SHP77 (cell line): Measurements from ENCODE around the gene KAZN.

Source experiments
- DNase-seq, 2 experiments: peaks; one replicate each; lab custom pipeline; 2025; lab: John Stamatoyannopoulos, UW

The KAZN gene

DNA sequence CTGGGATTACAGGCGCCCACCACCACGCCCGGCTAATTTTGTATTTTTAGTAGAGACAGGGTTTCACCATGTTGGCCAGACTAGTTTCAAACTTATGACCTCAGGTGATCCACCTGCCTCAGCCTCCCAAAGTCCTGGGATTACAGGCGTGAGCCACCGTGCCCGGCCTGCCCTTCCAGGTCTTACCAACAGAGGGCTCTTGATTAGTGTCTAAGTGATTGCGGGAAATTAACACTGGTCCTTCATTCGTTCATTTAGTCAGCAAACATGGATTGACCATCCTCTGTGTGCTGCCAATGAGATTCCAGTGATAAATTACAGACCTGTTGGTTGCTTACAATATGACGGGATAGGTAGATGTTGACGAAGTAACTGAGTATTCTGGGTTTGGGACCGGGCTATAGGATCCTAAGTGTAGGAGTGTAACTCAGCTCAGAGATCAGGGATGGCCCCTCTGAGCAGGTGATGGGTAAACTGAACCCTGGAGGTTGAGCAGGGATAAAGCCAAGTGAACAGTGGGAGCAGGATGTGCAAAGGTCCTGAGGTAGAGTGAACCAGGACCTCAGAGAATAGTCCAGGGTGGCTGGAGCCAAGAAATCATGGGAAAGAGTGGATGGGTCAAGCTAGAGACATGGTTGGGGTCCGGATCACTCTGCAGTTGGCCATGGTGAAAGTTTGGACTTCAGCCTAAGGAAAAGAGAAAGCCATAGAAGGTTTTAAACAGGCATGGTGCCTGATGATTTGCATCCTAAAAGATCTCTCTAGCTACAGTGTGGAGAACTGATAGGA is 171.2 kb downstream of the KAZN start:
- no peak for DNase-seq

- DNase-seq: no peak
Observed at GRCh38 chr1:14773396-14774025, 175.0 kb downstream of the KAZN start.

DNA sequence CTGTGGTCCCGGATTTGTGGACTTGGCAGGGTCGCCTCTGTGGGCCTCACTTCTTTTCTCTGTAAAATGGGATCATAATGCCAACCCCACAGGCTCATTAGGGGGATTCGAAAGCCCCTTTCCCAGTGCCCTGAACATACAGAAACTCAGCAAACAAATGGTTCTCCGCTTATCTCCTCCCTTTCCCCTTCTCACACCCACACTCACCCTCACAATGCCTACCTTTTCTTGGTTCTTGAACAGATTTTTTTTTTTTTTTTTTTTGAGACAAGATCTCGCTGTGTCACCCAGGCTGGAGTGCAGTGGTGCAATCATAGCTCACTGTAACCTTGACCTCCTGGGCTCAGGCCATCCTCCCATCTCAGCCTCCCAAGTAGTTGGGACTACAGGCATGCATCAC is 175.7 kb downstream of the KAZN start:
- DNase-seq: no peak

DNA sequence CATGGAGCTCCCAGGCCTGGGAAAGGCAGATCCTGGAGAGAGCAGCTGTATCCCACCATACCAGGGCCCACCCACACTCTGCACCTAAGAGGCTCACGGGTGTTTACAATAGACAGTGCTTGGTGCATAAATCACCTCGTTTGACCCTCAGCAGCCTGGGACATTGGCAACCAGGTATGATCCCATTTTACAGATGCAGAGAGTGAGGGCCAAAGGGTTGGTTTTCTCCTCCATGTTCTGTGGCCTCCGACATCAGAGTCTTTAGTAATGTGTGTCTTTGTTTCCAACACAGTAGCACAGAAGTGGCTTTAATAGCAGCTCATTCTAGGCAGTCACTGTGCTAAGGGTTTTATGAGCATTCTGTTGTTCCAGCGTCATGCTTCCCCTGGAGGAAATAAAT is 176.5 kb downstream of the KAZN start:
- DNase-seq: no peak

GRCh38 chr1:14775434-14775833 is 176.9 kb downstream of the KAZN start:
- no peak for DNase-seq

DNA sequence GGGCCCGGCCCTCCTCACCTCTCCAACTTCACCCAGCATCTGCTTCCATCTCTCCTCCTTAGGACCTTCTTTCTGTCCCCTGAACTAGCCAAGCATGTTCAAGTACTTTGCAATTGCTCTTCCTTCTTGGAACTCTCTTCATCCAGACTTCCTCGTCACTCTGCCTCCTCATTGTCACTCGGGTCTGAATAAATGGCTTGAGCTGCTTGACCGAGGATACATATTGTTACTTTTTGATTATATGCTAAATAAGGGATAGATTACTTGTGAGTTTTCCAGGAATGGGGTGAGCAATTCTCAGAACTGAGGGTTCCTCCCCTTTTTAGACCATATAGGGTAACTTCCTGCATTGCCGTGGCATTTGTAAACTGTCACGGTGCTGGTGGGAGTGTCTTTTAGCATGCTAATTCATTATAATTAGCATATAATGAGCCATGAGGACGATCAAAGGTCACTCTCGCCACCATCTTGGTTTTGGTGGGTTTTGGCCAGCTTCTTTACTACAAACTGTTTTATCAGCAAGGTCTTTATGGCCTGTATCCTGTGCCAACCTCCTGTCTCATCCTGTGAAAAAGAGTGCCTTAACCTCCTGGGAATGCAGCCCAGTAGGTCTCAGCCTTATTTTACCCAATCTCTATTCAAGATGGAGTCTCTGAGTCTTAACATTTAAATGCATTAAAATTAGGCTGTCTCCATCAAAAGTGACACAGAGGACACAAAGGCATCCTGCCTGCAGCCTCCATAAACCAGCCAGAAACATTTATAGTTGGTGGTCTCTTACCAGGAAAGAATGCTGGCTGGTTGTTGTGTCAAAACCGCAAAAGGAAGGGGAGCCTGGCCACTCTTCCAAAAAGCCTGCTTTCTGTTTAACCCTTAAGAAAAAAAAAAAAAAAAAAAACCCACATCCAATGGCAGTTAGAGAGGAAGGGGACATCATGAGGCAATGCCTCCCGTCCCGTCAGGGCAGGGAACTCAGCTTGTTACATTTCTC is 179.3 kb downstream of the KAZN start:
- no peak for DNase-seq

- DNase-seq: no peak
Observed at GRCh38 chr1:14778541-14778897, 180.0 kb downstream of the KAZN start.

DNA sequence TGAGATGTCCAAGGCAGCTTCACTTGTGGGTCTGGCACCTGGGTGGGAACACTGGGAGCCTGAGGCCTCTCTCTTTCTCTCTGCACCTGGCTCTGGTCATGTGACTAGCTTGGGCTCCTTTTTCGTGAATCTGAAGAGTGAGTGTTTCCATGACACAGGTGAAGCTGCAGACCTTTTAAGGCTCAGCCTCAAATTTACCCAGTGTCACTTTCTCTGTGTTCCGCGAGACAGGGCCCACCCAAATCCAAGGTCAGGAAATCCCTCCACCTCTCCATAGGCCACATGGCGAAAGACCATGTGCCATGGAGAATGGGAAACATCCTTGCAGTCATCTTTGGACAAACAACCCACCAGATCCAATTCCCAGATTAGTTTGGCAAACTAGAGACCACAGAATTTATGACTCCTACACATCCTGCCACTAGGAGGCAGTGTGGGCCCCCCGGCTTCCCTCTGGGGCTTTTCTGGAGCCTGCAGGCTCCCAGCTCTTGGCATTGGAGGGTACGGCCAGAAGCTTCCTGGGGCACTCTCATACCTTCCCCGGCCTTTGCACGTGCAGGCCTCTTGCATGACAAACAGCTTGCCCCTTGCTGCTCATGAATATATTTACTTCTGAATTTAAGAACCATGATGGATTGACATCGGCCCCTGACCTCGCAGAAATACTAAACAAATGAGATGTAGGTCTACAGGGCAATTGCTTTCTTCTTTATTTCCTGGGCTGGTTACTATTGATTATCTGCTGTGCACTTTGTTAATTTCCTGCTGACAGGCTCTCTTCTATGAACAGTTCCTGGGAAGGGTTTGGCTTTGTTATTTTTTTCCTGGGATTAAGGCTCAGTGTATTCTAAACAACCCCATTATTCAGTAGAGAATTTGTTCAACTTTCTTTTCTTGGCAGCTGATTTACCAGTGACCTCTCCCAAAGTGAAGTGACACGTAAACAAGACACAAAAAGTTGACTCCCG is 180.7 kb downstream of the KAZN start:
- DNase-seq: no peak

- DNase-seq: no peak
Observed at GRCh38 chr1:14780271-14780670, 181.8 kb downstream of the KAZN start.

- no peak for DNase-seq
Observed at GRCh38 chr1:14781811-14782210, 183.3 kb downstream of the KAZN start.

GRCh38 chr1:14782741-14783591 is 184.5 kb downstream of the KAZN start:
- DNase-seq: no peak

- DNase-seq: no peak
Observed at GRCh38 chr1:14783592-14783886, 185.1 kb downstream of the KAZN start.

GRCh38 chr1:14784790-14785773 is 186.6 kb downstream of the KAZN start:
- no peak for DNase-seq

DNA sequence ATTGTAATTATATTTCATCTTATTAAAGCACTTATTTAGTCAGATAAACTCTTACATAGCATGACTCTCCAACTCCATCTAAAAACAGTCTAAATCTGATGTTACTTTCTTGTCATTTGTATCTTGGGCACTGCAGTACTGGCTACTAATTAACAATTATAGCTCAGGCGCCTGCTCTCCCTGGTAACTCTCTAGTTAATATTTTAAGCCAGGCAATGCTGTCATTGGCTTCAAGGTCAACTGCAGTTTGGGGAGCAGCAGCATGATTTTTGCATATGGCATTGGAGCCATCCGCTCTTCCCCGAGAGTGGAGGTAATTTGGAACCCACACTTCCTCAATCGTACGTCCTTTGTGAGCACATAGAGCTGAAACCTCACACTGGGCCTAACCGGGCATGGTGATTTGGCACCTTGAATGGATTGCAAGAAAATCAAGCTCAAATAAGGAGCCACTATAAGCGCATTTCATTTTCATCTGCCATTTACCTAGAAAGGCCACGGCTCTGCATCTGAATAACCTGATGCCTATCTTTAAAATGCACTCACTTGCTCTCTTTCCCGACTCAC is 187.7 kb downstream of the KAZN start:
- DNase-seq: no peak

DNA sequence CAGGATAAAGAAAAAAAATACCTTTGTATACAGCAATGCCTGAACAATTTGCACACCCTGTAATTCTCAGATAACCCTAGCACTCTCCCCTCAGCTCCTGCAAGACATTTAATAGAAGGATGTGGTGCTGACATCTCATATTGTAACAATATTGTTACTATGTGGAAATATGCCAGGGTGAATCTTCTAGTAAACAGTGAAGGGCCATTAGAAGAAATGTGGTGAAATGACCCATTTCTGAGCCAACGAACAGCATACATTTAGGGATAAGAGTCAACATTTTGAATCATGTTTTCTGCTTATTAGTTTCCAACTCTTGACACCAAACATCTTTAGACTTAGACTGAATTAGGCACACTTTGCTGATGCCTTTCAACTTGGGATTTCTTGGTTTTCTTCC is 188.2 kb downstream of the KAZN start:
- DNase-seq: no peak

GRCh38 chr1:14787604-14788003 is 189.1 kb downstream of the KAZN start:
- DNase-seq: no peak

GRCh38 chr1:14788080-14788479 is 189.6 kb downstream of the KAZN start:
- no peak for DNase-seq

DNA sequence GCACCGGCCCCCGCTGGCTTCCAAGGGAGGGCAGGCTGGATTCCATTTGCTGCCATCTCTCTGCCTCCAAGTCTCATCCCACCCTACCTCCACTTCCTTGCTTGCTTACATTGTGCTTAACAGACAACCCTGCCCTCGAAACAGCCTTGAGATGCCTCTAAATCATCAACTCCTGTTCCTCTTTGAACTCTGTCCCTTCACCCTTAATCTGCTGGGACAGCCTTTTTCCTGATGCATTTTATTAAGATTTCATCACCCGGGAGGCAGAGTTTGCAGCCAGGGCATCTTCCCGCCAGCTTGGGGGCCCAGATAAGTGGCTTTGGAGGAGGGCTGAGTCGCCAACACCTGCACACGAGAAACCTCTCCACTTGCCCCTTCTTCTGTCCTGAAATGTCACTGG is 192.5 kb downstream of the KAZN start:
- DNase-seq: no peak

- DNase-seq: no peak
Observed at GRCh38 chr1:14791654-14792053, 193.2 kb downstream of the KAZN start.
